ES-I3 (cell line): ENCODE results near the gene HHIPL2.

ENCODE experiments used
- H3K36me3 ChIP-seq: 2 replicates; pipeline ENCODE4 v1.6.1; 2013; ENCODE audit warnings: mild to moderate bottlenecking, low read length, control low read depth, moderate library complexity; ENCODE audit not compliant: insufficient read depth
- H3K4me1 ChIP-seq: 2 replicates; pipeline ENCODE4 v1.6.1; 2013; ENCODE audit warnings: mild to moderate bottlenecking, control low read depth, low read length; ENCODE audit not compliant: insufficient read depth
- H3K9ac ChIP-seq: 2 replicates; pipeline ENCODE4 v1.6.1; 2013; ENCODE audit warnings: low read depth, mild to moderate bottlenecking, low read length, moderate library complexity
- H3K9me3 ChIP-seq: 2 replicates; pipeline ENCODE4 v1.6.1; 2013; ENCODE audit warnings: mild to moderate bottlenecking, low read length, moderate library complexity; ENCODE audit not compliant: control insufficient read depth, insufficient read depth

HHIPL2 gene

GRCh38 chr1:222555992-222556615 is 8.2 kb upstream of the HHIPL2 start:
- Histone ChIP-seq H3K9me3 (no peaks in the 10 kb centered on the region), H3K36me3 (peaks cover 9% of the 10 kb centered on the region; the same call in 1 of the 2 replicates), H3K4me1 (no peaks in the 10 kb centered on the region), H3K9ac (no peak overlapping the region)

DNA sequence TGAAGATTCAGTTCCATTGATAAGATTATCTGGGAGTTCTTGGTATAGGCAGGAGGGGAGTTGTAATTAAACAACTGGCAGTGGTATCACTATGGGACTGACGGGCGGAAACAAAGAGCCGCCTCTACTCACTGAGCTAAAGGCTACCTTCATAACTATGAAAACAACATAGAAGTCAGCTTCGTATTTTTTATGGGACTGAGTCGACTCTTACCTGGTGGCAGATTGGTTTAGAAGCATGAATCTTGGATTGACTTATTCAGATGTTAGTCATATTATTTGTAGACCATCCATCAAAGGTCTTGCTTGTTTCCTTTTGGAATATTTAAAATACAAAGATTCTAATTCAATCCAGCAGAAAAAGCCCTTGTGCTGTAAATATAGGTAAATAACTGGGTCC is 6.3 kb upstream of the HHIPL2 start:
- no peaks in the 10 kb centered on the region for H3K4me1 ChIP-seq
- peaks cover 6% of the 10 kb centered on the region; the same call in 1 of the 2 replicates for H3K36me3 ChIP-seq
- H3K9me3 ChIP-seq = no peaks in the 10 kb centered on the region
- H3K9ac ChIP-seq = no peak overlapping the region

- H3K9me3 ChIP-seq = no peaks in the 10 kb centered on the region
- no peak overlapping the region for H3K9ac ChIP-seq
- peaks cover 3% of the 10 kb centered on the region; the same call in 1 of the 2 replicates for H3K36me3 ChIP-seq
- 0 out of 2 replicates have a peak, but pooled peaks cover 6% of the 10 kb centered on the region for H3K4me1 ChIP-seq
Measured at GRCh38 chr1:222552882-222553281, 5.0 kb upstream of the HHIPL2 start.

DNA sequence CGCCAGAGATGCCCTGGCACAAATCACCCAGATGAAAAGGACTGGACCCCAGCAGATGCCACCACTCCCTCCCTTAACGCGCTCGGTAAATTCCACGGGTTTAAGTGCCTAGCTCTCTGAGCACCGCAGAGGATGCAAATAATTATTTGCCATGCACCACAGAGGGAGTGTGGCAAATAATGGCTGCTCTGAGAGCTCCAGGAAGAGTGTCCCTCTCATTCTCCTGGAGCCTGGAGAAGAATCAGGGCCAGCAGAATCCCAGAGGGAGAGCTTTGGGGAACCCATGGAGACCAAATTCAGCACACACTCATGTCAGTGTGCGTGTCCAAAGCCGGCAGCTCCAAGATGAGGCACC is 667 bp downstream of the HHIPL2 start:
- H3K4me1 ChIP-seq = peaks cover 18% of the 10 kb centered on the region; the same call in 1 of the 2 replicates
- H3K36me3 ChIP-seq = no peaks in the 10 kb centered on the region
- no peaks in the 10 kb centered on the region for H3K9me3 ChIP-seq
- H3K9ac ChIP-seq = no peak overlapping the region

- Histone ChIP-seq H3K36me3 (no peaks in the 10 kb centered on the region), H3K9ac (no peak overlapping the region), H3K4me1 (peaks cover 18% of the 10 kb centered on the region; the same call in 1 of the 2 replicates), H3K9me3 (no peaks in the 10 kb centered on the region)
Measured at GRCh38 chr1:222546548-222547259, 1.2 kb downstream of the HHIPL2 start.

DNA sequence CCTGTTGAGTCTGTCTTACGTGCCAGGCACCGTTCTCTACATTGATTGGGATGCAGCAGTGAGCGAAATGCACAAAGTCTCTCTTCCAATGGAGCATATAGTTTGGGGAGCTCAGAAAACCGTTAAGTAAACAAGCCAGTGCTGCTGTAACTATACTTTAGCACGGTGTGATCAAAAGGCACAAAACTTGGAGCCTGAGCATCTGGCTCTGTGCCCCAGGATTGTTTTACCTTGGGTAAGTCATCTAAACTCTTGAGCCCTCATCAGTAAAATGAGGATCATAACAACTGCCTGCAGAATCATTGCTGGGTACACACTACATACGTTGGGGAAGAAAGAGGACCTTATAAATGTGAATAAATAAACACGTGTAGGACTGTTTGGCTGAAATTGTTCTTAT is 1.8 kb downstream of the HHIPL2 start:
- Histone ChIP-seq H3K9ac (no peak overlapping the region), H3K36me3 (no peaks in the 10 kb centered on the region)

DNA sequence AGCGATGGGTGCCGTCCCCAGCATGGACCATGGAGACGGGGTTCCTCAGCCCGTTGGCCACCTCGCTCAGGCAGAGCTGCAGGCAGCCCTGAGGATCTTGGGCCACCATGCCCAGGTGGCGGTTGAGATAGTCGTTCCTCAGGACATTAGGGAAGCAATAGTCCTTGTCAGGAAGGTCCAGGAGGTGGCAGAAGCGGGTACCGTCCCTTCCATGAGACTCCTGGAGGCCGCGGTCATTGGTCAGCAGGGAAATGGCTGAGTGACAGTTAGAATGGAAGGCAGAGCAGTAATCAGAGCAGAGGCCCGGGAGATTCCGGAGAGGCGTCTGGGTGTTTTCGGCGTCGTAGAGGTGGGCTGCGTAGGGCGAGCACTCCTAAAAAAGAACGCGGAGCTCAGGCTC is 4.1 kb downstream of the HHIPL2 start:
- H3K36me3 ChIP-seq = no peaks in the 10 kb centered on the region
- no peak overlapping the region for H3K9ac ChIP-seq
- no peaks in the 10 kb centered on the region for H3K9me3 ChIP-seq
- H3K4me1 ChIP-seq = peaks cover 18% of the 10 kb centered on the region; the same call in 1 of the 2 replicates

More for the DNA sequence above, 1.8 kb downstream of the HHIPL2 start:
- Histone ChIP-seq H3K9me3 (no peaks in the 10 kb centered on the region), H3K4me1 (peaks cover 18% of the 10 kb centered on the region; the same call in 1 of the 2 replicates)

GRCh38 chr1:222540598-222540995 is 7.3 kb downstream of the HHIPL2 start:
- Histone ChIP-seq H3K9me3 (no peaks in the 10 kb centered on the region), H3K4me1 (no peaks in the 10 kb centered on the region), H3K36me3 (no peaks in the 10 kb centered on the region), H3K9ac (no peak overlapping the region)

DNA sequence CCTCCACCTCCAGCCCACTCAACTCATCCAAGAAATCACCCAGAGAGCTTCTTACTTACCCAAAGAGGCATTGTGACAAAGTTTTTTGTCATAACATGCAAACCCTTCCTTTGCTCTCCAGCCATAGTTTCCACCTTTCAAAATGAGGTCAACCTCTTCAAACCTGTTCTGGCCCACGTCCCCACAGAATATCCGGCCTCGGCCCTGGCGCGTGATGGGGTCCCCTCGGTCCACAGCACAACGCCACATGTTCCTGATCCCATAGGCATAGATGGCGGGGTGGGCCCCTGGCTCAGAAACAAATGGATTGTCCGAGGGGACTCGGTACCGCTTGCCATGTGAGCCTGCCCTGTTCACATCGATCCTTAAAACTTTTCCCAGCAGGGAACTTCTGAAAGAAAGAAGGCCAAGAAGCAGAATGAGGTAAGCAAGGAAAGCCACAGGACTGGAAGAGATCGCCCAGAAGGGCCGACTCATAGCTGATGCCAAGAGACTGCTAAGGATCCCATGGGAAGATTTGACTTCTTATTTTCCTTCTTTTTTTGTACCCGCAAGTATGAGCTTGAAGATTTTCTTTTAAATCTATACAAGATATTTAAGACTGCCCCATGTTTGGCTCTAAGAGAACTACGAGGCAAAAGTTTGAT is 7.8 kb downstream of the HHIPL2 start:
- Histone ChIP-seq H3K4me1 (no peaks in the 10 kb centered on the region), H3K36me3 (no peaks in the 10 kb centered on the region), H3K9ac (no peak overlapping the region), H3K9me3 (no peaks in the 10 kb centered on the region)

DNA sequence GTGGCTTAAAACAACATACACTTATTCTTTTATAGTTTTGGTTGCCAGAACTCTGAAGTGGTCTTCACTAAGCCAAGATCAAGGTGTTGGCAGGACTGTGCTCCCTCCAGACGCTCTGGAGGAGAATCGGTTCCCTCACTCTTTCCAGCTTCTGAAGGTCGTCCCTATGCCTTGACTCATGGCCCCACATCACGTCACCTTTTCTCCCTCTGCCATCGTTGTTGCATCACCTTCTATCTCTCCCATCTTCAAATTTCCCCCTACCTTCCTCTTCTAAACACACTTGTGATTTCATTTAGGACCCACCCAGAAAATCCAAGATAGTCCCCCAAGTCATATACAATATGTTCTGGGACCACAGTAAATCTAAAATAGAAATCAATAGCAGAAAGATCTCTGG is 12.4 kb downstream of the HHIPL2 start:
- H3K36me3 ChIP-seq = no peaks in the 10 kb centered on the region
- no peak overlapping the region for H3K9ac ChIP-seq
- H3K4me1 ChIP-seq = no peaks in the 10 kb centered on the region
- no peaks in the 10 kb centered on the region for H3K9me3 ChIP-seq

- no peak overlapping the region for H3K9ac ChIP-seq
- no peaks in the 10 kb centered on the region for H3K36me3 ChIP-seq
- no peaks in the 10 kb centered on the region for H3K4me1 ChIP-seq
- H3K9me3 ChIP-seq = no peaks in the 10 kb centered on the region
Measured at GRCh38 chr1:222530852-222531251, 17.1 kb downstream of the HHIPL2 start.

GRCh38 chr1:222529916-222530315 is 18.0 kb downstream of the HHIPL2 start:
- Histone ChIP-seq H3K9ac (no peak overlapping the region), H3K9me3 (no peaks in the 10 kb centered on the region), H3K4me1 (no peaks in the 10 kb centered on the region)

DNA sequence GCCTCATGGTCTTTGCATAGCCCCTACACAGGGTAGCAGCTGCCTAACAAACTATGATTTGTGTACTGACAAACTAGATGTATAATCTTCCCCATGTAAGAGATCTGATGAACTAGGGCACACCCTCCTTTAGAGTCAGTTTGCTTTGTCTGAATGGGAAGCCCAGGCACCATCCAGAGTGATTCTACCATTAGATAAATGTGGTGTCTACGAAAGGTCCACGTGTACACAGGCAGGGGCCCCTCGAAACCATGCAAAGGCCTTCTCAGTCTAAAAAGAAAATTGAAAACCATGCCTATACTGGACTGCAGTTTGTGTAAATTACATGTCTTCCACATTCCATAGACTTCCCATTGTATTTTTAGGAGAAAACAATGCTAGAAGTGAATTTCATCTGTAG is 18.7 kb downstream of the HHIPL2 start:
- no peaks in the 10 kb centered on the region for H3K9me3 ChIP-seq
- no peaks in the 10 kb centered on the region for H3K4me1 ChIP-seq
- H3K9ac ChIP-seq = no peak overlapping the region

More at GRCh38 chr1:222529916-222530315, 18.0 kb downstream of the HHIPL2 start:
- no peaks in the 10 kb centered on the region for H3K36me3 ChIP-seq

DNA sequence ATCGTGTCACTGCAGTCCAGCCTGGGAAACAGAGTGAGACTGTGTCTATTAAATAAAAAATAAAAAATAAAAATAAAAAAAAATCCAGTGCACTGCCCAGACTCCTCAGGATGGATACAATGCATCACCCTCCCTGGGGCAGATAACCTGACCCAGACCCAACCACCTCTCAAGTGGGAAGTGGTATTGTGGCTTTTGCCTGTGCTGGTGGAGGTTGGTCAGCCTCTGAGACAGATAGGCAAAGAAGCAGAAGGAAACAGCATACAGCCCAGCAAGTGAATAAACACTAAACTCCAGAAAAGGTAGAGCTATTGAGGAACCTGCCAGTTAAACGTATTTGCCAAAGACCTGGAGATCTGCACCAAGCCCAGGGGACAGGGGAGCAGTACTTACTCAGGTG is 22.0 kb downstream of the HHIPL2 start:
- Histone ChIP-seq H3K36me3 (no peaks in the 10 kb centered on the region), H3K9ac (no peak overlapping the region), H3K9me3 (no peaks in the 10 kb centered on the region), H3K4me1 (no peaks in the 10 kb centered on the region)

More for the DNA sequence above, 18.7 kb downstream of the HHIPL2 start:
- H3K36me3 ChIP-seq = no peaks in the 10 kb centered on the region

GRCh38 chr1:222523852-222524251 is 24.1 kb downstream of the HHIPL2 start:
- Histone ChIP-seq H3K9ac (no peak overlapping the region), H3K9me3 (no peaks in the 10 kb centered on the region), H3K4me1 (no peaks in the 10 kb centered on the region), H3K36me3 (no peaks in the 10 kb centered on the region)
